Liver (tissue), 9 donors: Measurements from ENCODE around the gene SSRP1. TPM values are rescaled to one million over a fixed set of nuclear protein-coding genes. Genes with fewer than 3 reads are reported as not detected.

Source experiments
- DNase-seq: peaks from one replicate; pipeline ENCODE4 v3.0.0-alpha.2; 2017; ENCODE audit warnings: low spot score
- H3K27ac ChIP-seq, 2 donors: one replicate each; pipeline ENCODE4 v1.7.0; 2013; ENCODE audit warnings: inconsistent platforms in 2 of 2, low read length in 2 of 2, control low read depth in 1 of 2, low read depth in 1 of 2, mild to moderate bottlenecking in 1 of 2
- H3K27me3 ChIP-seq, 4 donors: one replicate each; pipeline versions ENCODE4 v1.6.1 to v1.7.0; 2013; ENCODE audit warnings: low read length in 3 of 4, inconsistent platforms in 1 of 4, mild to moderate bottlenecking in 1 of 4, moderate library complexity in 1 of 4; ENCODE audit not compliant: control insufficient read depth in 4 of 4, insufficient read depth in 4 of 4
- H3K36me3 ChIP-seq, 4 donors: one replicate each; pipeline versions ENCODE4 v1.6.1 to v1.7.0; 2013; ENCODE audit warnings: low read length in 3 of 4, mild to moderate bottlenecking in 3 of 4, low read depth in 1 of 4, moderate library complexity in 1 of 4; ENCODE audit not compliant: control insufficient read depth in 4 of 4, insufficient read depth in 3 of 4
- H3K4me1 ChIP-seq, 4 donors: one replicate each; pipeline versions ENCODE4 v1.6.1 to v1.7.0; 2013; ENCODE audit warnings: low read length in 3 of 4, mild to moderate bottlenecking in 3 of 4, moderate library complexity in 1 of 4; ENCODE audit not compliant: control insufficient read depth in 4 of 4, insufficient read depth in 4 of 4
- H3K4me3 ChIP-seq, 3 donors: one replicate each; pipeline versions ENCODE4 v1.6.1 to v1.7.0; 2013; ENCODE audit warnings: low read length in 3 of 3, control low read depth in 1 of 3, low read depth in 1 of 3, mild to moderate bottlenecking in 1 of 3
- H3K9ac ChIP-seq, 2 donors: one replicate each; pipeline ENCODE4 v1.7.0; 2013; ENCODE audit warnings: low read length in 2 of 2, mild to moderate bottlenecking in 2 of 2, moderate library complexity in 2 of 2, control low read depth in 1 of 2, low read depth in 1 of 2
- H3K9me3 ChIP-seq, 4 donors: one replicate each; pipeline versions ENCODE4 v1.6.1 to v1.7.0; 2013; ENCODE audit warnings: low read length in 3 of 4; ENCODE audit not compliant: control insufficient read depth in 4 of 4
- EGR1 ChIP-seq, 2 donors: IDR thresholded peaks; 2 replicates each; pipeline ENCODE4 v1.6.1; 2016 to 2018; ENCODE audit warnings: antibody characterized with exemption in 2 of 2, low read depth in 2 of 2
- FOXA1 ChIP-seq: IDR thresholded peaks from 2 replicates; pipeline ENCODE4 v1.6.1; 2016; ENCODE audit warnings: antibody characterized with exemption
- FOXA2 ChIP-seq: IDR thresholded peaks from 2 replicates; pipeline ENCODE4 v1.6.1; 2016; ENCODE audit warnings: antibody characterized with exemption
- HNF4A ChIP-seq, 2 donors: conservative IDR thresholded peaks; 2 replicates each; pipeline ENCODE4 v1.6.1; 2016; ENCODE audit warnings: antibody characterized with exemption in 2 of 2, mild to moderate bottlenecking in 2 of 2
- HNF4G ChIP-seq: IDR thresholded peaks from 2 replicates; pipeline ENCODE4 v1.6.1; 2016; ENCODE audit warnings: antibody characterized with exemption
- JUND ChIP-seq, 2 donors: IDR thresholded peaks; 2 replicates each; pipeline ENCODE4 v1.6.1; 2016; ENCODE audit warnings: antibody characterized with exemption in 2 of 2
- NR2F2 ChIP-seq: IDR thresholded peaks from 2 replicates; pipeline ENCODE4 v1.6.1; 2016; ENCODE audit warnings: antibody characterized with exemption
- RAD21 ChIP-seq, 2 donors: IDR thresholded peaks; 2 replicates each; pipeline ENCODE4 v1.6.1; 2016; ENCODE audit warnings: antibody characterized with exemption in 2 of 2, mild to moderate bottlenecking in 2 of 2
- REST ChIP-seq: IDR thresholded peaks from 2 replicates; pipeline ENCODE4 v1.6.1; 2016; ENCODE audit warnings: antibody characterized with exemption, mild to moderate bottlenecking
- RXRA ChIP-seq, 2 donors: IDR thresholded peaks; 2 replicates each; pipeline ENCODE4 v1.6.1; 2017 to 2018; ENCODE audit warnings: antibody characterized with exemption in 2 of 2, mild to moderate bottlenecking in 1 of 2
- SP1 ChIP-seq: IDR thresholded peaks from 2 replicates; pipeline ENCODE4 v1.6.1; 2018; ENCODE audit warnings: antibody characterized with exemption, mild to moderate bottlenecking
- TAF1 ChIP-seq: conservative IDR thresholded peaks from 2 replicates; pipeline ENCODE4 v1.6.1; 2016; ENCODE audit warnings: antibody characterized with exemption, mild to moderate bottlenecking
- YY1 ChIP-seq: IDR thresholded peaks from 2 replicates; pipeline ENCODE4 v1.6.1; 2016; ENCODE audit warnings: antibody characterized with exemption, mild to moderate bottlenecking
- ZBTB33 ChIP-seq: IDR thresholded peaks from 2 replicates; pipeline ENCODE4 v1.6.1; 2016; ENCODE audit warnings: antibody characterized with exemption
- WGBS: extraction: QIAGEN DNeasy Blood & Tissue Kit; methylation state at CpG from one replicate; pipeline ENCODE4 v1.1.7; 2013; 5-methylcytosine and 5-hydroxymethylcytosine counted together
- polyA plus RNA-seq, 2 donors: library from polyadenylated mRNA; stranded (reverse) in 1 of 2; unstranded in 1 of 2; fragments of 200-250 nt in 1 of 2; fragments of >200 nt in 1 of 2; fragmentation: Nextera tagmentation in 1 of 2; extraction: Ambion mirVana in 1 of 2; gene quantifications; one replicate each; pipeline versions ENCODE4 v1.2.1 to v1.2.3, GENCODE V29; 2013 to 2015
- total RNA-seq, 2 donors: library from RNA; depleted of rRNA; stranded (reverse); fragments of >200 nt; gene quantifications; one replicate each; pipeline ENCODE4 v1.2.3, GENCODE V29; 2014
- TF ChIP-seq, protein P1 (sequence below): IDR thresholded peaks from 2 replicates; pipeline ENCODE4 v1.6.1; 2016; ENCODE audit warnings: antibody characterized with exemption
- donor health status: healthy.
- donor health status: healthy.
- donor health status: healthy.
- donor health status: healthy.
- donor health status: healthy.

SSRP1 gene
- total and polyA plus RNA-seq, 4 donors = 13.9 to 45.3 (median 28.4) TPM

DNA sequence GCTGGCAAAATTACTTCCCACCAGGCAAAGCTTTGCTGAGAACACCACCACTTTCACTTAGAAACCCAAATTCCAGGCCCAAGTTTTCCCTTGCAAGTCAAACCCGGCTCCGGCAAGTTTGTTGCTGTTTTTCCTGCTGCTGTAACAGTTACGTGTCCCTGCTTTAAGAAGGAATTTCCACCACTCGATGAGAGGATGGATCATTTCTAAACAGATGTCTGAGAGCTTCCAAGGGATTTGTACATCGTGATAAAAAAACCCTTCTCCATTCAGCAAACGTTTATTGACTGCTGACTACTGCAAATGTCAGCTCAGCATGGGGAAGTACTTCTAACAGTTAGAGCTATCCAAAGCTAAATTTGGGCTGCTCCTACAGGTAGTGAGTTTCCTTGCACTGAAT, 22.2 kb upstream of the SSRP1 start:
- DNase-seq = no peak
- WGBS = 70% methylated on average over 6 of the region's 6 CpGs

DNA sequence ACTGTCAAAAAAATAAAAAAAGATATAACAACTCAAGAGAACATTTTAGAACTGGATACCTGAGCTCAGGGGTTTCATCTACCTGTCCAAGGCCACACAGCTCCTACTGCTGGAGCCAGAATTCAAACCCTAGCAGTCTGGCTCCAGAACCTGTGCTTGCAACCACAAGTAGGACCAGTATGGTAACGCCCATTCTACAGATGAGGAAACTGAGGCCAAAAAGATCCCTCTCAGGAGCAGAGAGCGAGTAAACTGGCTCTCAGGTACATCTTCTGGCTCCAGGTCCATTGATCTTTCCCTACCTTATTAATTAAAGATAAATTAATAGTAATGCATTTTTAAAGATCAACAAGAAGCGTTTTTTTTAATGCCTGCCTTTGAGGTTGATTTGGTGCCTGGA, 21.6 kb upstream of the SSRP1 start:
- H3K36me3 ChIP-seq = no peaks in the 10 kb centered on the region
- peaks cover 0 to 9% (median 2%) of the 10 kb centered on the region in 4 donors for H3K4me1 ChIP-seq
- no peaks in the 10 kb centered on the region for H3K27me3 ChIP-seq
- no peaks in the 10 kb centered on the region for H3K9me3 ChIP-seq
- no peak overlapping the region for H3K27ac ChIP-seq
- no peak for DNase-seq
- 95% methylated on average over 3 of the region's 3 CpGs for WGBS
- no peak overlapping the region for H3K4me3 ChIP-seq
- TF ChIP-seq ZBTB33 (no peak), JUND (IDR thresholded peaks at IDR 0.05) (no peak), HNF4A (conservative IDR thresholded peaks at IDR 0.05) (no peak), RXRA (IDR thresholded peaks at IDR 0.05) (no peak), HNF4G (no peak), YY1 (no peak), EGR1 (IDR thresholded peaks at IDR 0.05; ENCODE audit: low read depth in 2 of 2) (no peak), FOXA2 (no peak), FOXA1 (no peak), RAD21 (IDR thresholded peaks at IDR 0.05) (no peak), SP1 (no peak)
- TF ChIP-seq, protein P1, sequence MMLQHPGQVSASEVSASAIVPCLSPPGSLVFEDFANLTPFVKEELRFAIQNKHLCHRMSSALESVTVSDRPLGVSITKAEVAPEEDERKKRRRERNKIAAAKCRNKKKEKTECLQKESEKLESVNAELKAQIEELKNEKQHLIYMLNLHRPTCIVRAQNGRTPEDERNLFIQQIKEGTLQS = no peak
- no peak overlapping the region for H3K9ac ChIP-seq

More for the DNA sequence above, 22.2 kb upstream of the SSRP1 start:
- no peak overlapping the region for H3K9ac ChIP-seq
- H3K9me3 ChIP-seq = no peaks in the 10 kb centered on the region
- no peak for TF ChIP-seq REST
- no peak for TF ChIP-seq ZBTB33
- TF ChIP-seq TAF1 = no peak
- TF ChIP-seq, protein P1 = no peak
- TF ChIP-seq HNF4G = no peak
- TF ChIP-seq FOXA2 = no peak
- TF ChIP-seq HNF4A (conservative IDR thresholded peaks at IDR 0.05) = no peak
- TF ChIP-seq NR2F2 = no peak
- TF ChIP-seq RXRA (IDR thresholded peaks at IDR 0.05) = no peak
- TF ChIP-seq JUND (IDR thresholded peaks at IDR 0.05) = no peak
- no peaks in the 10 kb centered on the region for H3K27me3 ChIP-seq
- no peak overlapping the region for H3K27ac ChIP-seq
- H3K36me3 ChIP-seq = no peaks in the 10 kb centered on the region
- no peak overlapping the region for H3K4me3 ChIP-seq
- H3K4me1 ChIP-seq = peaks cover 0 to 9% (median 2%) of the 10 kb centered on the region in 4 donors
